ENCODE measurements around the gene RBPJ. TPM values are rescaled to one million over a fixed set of nuclear protein-coding genes. Genes with fewer than 3 reads are reported as not detected.

Gene RBPJ
- 10 to 100 TPM; 32.6 to 53.2 TPM for total RNA-seq
- long read RNA-seq, full-length matches to known transcripts = 14 of 31 reads
- long read RNA-seq, partial matches to known transcripts = 5 of 31 reads
- long read RNA-seq, other reads (novel, unspliced or antisense) = 12 of 31 reads

DNA sequence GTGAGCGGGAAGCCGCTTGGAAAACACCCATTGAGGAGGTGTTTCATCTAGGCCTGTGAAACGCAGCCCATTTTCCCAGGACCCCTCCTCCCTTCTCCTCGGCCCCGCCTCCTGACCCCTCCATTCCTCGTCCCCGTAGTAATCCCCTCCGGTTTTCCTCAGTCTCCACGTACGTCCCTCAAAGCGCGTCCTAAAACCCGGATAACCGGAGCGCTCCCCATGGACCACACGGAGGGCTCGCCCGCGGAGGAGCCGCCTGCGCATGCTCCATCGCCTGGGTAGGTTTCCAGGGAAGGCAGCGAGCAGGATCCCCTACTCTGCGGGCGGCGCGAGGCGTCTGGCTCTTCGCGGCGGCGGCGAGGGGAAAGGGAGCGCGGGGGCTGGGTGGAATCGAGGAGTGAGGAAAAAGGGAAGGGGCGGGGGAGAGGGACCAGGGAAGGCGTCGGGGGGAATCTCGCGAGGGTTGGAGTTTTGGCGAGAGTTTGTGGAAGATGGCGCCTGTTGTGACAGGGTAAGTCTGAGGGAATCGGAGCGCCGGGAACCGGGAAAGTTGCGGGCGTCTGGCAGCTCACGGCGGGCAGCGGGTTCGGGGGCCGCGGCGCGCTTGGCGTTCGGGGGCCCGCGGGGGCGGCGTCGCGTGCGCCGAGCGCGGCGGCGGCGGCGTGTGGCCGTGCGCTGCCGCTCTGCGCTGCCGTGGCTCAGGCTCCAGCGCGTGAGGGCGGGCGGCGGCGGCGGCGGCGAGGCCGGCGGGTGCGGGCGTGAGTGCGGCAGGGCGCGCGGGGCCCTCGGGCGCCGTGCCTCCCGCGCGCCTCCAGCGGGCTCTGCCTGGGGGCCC is at the start of gene RBPJ:
Gene RBPJ, plus strand, starts transcription at position 477 of the 835 bp plus-strand sequence. Its CDS starts 15 bp downstream, at position 492.
- DNase-seq (peak; percentile 92), ATAC-seq (peak; percentile 68)
- intact Hi-C loops (cut with DNase I, micrococcal nuclease) = loop anchor here in 1 of 2 donors (10.0 kb wide), 1 partner anchor 296 kb away; no protein-coding TSS in a partner anchor

DNA sequence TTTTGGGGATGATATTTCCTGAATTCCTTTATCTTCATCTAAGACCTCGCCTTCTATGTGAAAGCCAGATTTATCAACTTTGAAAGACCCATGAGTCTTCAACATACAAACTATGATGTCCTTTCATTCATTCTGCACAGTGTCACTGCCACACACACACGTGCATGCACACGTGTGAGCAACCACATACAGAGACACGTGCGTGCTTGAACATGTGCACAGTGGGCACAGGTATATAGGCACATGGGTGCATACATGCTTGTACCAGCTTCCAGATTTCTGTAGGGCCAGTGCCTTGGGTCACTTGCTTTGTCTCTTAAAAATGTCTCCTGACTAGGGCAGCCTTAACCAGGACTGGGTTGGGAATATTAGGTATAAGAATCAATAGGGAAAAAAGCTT is 49.1 kb upstream of the RBPJ start:
- intact Hi-C loops (cut with DNase I, micrococcal nuclease) = no loop called here
- DNase-seq (no peak), ATAC-seq (no peak)

DNA sequence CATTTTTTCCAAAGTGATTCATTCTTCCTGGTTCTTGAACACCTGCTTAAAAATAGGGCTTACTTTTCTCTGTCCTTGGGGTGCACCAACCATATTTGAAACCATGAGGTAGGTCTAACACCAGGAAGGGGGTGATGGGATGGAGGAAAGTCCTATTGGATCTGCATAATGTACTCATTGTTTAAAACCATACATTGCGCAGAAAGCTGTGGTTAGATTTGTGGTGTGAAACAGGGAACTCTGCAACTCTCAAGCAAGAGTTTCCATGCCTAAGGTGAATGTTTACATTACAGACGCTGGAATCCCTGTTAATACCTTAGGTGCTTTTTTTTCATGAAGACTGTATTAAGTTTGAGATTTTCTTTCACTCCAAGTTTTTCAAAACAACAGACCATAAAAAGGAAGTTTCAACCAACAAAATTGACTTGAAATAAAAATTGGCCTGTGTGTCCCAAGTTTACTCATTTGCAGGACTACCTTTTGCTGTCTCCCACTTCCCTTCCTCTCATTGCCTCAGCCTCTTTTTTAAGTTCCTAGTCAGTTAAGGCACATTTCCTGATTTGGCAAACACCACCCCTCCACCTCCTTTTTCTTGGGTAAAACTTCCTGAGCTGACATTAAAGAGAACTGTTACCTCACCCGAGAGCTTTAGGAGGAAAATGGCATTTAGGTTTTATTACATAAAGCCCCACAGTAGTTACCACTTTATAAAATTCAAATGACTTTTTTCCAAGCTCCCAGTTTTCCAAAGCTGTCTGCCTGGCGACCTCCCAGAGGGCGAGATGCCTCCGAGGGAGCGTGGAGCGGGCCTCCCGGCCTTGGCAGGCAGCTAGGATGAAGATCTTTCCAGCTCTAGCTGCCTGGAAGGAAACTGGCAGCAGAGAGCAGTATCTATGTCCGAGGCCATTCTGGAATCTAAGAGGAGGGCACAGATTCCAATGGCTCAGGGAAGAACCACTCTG is 47.9 kb upstream of the RBPJ start:
- DNase-seq (no peak), ATAC-seq (no peak)
- intact Hi-C loops (cut with DNase I, micrococcal nuclease) = no loop called here

DNA sequence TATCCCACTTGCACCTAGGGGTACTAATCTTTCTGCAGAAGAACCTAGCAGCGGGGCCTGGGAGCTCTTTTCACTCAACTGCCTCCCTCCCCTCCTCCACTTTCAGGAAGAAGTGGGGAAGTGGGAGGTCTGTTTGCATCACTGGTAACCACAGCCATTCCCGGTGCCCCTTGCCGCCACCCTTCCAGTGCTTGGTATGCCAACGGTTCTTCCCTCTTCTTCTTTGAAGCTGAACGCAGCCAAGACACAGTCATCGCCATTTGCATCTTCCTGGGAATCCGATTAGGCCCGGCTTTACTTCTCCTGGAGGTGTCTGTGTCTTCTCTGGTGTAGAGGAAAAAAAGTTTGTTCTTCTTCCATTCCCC is 47.2 kb upstream of the RBPJ start:
- DNase-seq (peak in 1 of 2 donors; percentile 28), ATAC-seq (no peak)

DNA sequence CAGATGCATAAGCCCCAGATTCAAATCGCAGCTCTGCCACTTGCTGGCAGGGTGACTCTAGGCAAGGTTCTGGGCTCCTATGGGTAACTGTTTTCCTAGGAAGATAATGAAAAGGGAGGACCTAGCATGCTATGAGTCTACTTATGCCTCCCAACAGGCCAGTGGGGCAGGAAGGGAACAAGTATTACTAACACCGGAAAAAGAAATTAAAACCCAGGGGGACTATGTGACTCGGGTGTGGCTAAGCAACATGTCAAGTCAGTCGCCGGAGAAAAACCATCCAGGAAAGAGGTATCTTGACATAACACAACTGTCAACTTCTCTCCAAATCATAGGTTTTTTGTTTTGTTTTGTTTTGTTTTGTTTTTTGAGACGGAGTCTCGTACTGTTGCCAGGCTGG is 45.5 kb upstream of the RBPJ start:
- no peak for ATAC-seq
- DNase-seq = no peak
- intact Hi-C loops (cut with DNase I, micrococcal nuclease) = no loop called here

More for the DNA sequence above, 47.2 kb upstream of the RBPJ start:
- intact Hi-C loops (cut with DNase I, micrococcal nuclease) = no loop called here

DNA sequence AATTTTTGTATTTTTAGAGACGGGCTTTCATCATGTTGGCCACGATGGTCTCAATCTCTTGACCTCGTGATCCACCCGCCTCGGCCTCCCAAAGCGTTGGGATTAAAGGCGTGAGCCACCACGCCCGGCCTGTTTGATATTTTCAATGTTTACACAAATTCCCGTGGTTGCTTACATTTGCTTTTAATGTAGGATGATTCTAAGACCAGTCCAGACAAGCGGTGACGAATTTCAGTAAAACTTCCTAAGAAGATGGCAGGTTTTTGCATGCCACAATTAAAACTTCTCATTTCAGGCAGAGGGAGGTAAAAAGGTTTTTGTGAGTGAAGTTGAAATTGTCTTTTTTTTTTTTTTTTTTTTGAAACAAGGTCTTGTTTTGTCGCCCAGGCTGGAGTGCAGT is 41.4 kb upstream of the RBPJ start:
- no peak for ATAC-seq
- intact Hi-C loops (cut with DNase I, micrococcal nuclease) = no loop called here
- DNase-seq = no peak

DNA sequence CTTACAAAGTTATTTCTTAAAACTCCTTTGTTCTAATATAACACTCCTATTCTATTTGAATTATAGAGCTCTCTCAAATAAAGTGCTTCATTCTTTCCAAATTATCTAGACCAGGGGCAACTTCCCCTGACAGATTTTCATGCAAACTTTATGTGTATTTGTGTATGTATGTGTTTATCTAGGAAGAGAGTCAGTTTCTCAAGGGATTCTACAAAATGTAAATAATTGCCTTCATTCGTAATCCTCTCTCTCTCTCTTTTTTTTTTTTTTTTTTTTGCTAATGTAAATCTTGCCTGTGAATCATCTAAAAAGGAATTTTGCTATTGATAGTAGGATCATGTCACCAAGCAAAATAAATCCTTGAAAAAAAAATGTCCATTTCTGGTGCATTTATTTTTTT is 38.9 kb upstream of the RBPJ start:
- intact Hi-C loops (cut with DNase I, micrococcal nuclease) = no loop called here
- ATAC-seq (no peak), DNase-seq (no peak)

DNA sequence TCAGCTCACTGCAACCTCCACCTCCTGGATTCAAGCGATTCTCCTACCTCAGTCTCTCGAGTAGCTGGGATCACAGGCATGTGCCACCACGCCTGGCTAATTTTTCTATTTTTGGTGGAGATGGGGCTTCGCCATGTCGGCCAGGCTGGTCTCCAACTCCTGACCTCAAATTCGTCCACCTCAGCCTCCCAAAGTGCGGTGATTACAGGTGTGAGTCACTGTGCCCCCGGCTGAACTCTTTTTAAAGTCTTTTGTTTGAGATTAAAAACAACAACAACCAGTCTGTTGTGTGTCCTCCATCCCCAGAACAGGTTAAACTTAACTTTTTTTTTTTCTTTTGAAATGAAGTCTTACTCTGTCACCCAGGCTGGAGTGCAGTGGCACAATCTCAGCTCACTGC is 36.3 kb upstream of the RBPJ start:
- no peak for ATAC-seq
- intact Hi-C loops (cut with DNase I, micrococcal nuclease) = no loop called here
- DNase-seq = no peak

DNA sequence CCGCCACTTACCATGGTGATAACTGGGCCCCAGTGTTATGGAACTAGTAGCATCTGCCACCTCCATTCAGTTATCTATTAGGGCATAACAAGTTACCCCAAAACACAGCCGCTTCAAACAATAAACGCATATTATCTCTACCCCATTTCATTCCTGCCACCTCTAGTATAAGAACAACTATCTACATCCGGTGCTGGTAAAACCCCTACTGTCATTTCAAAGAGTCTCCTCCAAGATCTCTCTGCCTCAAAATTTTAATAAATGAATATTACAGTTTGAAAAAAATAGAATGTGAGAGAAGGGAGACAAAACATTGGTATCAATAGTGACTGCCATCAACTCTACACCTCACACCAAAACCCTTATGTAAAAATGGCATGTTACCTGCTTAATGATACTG is 35.5 kb upstream of the RBPJ start:
- intact Hi-C loops (cut with DNase I, micrococcal nuclease) = no loop called here
- DNase-seq = no peak
- ATAC-seq = no peak

DNA sequence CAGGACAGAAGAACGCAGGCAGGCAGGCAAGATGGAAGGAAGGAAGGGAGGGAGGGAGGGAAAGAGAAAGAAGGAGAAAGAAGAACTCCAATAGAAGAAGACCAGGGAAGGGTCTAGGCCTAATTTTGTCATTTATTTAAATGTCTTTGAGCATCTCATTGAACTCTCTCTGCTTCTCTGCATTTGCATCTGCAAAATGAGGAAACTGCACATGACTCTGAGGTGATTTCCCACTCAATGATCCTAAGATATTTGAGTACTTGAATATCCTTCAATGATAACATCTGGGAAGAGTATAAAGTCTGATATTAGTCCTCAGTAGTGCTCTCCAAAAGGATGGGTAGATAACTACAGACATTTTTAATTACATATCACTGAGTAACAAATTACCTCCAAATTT is 33.1 kb upstream of the RBPJ start:
- DNase-seq (no peak), ATAC-seq (no peak)
- intact Hi-C loops (cut with DNase I, micrococcal nuclease) = no loop called here

DNA sequence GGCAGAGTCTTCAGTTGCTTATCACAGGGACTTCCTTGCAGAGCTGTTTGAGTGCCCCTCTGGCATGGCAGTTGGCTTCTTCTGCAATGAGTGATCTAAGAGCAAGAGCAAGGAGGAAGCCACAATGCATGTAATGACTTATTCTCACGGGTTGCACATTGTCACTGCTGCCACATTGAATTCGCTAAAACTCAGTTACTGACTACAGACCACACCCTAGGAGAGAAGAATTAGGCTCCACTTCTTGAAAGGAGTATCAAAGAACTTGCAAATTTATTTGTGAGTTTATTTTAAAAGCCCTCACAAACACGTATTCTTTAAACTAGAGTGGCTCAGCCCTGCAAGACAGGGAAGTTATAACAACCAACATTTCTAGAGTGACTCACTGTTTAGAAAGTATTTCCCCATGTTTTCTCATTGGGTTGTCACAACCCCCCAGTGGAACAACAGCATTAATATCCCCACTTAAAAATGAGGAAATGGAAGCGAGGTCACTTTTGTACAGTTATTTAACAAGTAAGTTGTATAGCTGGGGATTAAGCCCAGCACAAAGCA is 32.4 kb upstream of the RBPJ start:
- ATAC-seq (no peak), DNase-seq (no peak)
- intact Hi-C loops (cut with DNase I, micrococcal nuclease) = no loop called here

DNA sequence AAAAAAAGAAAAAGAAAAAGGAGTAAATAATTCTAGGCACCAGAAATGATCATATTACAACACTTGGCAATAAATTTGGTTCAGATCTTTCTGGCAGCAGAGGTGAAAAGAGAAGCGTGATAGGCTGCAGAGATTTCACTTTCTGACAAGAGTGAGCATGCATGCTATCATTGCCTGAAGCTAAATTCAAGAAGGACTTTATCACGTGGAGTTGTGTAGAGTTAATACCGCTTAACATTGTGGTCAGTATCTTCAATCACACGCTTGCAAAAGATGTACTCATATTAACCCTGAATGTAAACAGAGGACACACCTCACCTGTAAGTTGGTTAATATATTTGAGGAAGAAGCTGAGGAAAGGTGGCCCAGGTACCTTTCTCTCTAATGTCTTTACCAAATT is 31.4 kb upstream of the RBPJ start:
- ATAC-seq (no peak), DNase-seq (no peak)
- intact Hi-C loops (cut with DNase I, micrococcal nuclease) = no loop called here

DNA sequence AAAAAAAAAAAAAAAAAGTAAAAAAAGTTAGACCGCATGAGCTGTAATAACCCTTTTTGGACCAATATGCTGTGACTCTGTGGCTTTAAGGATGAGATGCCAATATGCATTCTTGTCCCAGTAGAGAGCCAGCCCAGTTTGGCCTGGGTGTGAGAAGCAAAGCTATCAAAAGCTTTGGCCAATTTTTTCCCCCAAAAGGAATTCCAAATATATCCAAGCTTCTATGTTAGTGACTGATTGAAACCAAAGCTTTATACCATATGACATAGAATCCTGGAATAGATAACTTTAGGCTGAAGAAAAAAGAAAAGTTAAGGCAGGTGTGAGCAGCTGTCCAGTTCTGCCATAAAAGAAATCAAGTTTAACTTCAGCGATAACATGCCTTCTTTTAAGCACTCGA is 30.5 kb upstream of the RBPJ start:
- ATAC-seq = no peak
- intact Hi-C loops (cut with DNase I, micrococcal nuclease) = no loop called here
- DNase-seq = no peak

DNA sequence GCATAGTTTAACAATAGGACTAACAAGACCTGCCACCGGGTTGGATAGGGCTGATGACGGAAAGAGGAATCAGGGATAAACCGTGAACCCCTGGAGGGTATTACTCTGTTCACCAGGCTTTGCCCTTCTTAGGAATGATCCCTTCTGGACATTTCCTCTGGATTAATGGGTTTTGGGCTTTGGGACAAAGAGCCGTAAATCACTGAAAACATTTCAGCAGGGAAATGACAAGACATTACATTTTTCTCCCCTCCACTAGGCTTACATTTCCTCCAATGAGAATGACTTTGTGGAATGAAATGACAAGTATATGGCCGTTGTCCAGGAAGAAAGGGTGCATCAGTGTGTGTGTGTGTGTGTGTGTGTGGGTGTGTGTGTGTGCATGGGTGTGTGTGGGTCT is 25.9 kb upstream of the RBPJ start:
- ATAC-seq (no peak), DNase-seq (no peak)
- intact Hi-C loops (cut with DNase I, micrococcal nuclease) = no loop called here

DNA sequence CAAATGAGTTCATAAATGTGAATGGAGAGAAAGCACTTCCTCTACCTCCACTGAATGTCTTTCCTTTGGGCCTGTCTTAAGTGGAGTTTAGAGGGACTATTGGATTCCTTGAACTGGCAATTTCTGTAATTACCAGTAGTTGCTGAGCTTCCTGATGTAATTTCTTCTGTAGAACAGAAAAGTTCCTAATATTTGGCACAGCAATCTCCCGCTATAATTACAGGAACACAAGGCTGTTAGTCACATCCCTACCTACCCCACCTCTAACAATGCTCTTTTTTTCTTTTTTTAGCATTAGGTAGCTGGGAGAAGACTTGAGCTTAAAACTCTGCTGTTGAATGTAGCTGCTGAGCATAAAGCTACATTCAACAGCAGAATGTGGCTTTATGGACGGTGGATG is 24.8 kb upstream of the RBPJ start:
- intact Hi-C loops (cut with DNase I, micrococcal nuclease) = no loop called here
- DNase-seq = no peak
- no peak for ATAC-seq

DNA sequence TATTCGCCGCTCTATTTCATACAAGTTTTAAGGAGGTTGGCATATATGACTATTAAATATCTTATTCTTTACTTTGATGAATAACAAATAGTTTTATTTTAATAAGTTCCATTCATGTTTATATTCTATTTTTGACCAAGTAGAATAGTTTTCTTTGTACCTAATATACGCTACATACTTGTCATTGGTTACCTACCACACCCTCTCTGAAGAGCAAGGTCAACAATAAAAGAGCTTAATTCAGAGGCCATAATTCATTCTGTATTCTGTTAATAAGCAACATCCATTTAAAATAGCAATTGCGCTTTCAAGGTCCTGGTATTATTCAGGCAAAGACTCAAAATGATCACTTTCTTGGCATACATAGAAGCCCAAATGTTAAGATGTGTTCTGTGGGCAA is 24.3 kb upstream of the RBPJ start:
- intact Hi-C loops (cut with DNase I, micrococcal nuclease) = no loop called here
- DNase-seq = no peak
- no peak for ATAC-seq

DNA sequence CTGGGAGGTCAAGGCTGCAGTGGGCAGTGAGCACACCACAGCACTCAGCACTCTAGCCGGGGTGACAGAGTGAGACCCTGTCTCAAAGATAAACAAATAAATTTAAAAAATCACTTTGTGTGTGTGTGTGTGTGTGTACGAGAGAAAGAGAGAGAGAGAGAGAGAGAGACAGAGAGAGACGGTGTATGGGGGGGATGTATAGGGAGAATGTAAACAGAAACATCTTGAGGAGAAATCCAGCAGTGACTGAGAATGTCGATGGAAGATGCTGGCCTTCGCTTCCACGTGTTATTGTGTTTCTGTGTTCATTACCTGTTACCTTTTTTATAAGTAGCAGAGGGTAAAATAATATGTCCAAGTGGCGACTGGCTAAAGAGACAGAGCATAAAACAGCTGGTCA is 23.6 kb upstream of the RBPJ start:
- no peak for ATAC-seq
- intact Hi-C loops (cut with DNase I, micrococcal nuclease) = no loop called here
- DNase-seq = no peak

DNA sequence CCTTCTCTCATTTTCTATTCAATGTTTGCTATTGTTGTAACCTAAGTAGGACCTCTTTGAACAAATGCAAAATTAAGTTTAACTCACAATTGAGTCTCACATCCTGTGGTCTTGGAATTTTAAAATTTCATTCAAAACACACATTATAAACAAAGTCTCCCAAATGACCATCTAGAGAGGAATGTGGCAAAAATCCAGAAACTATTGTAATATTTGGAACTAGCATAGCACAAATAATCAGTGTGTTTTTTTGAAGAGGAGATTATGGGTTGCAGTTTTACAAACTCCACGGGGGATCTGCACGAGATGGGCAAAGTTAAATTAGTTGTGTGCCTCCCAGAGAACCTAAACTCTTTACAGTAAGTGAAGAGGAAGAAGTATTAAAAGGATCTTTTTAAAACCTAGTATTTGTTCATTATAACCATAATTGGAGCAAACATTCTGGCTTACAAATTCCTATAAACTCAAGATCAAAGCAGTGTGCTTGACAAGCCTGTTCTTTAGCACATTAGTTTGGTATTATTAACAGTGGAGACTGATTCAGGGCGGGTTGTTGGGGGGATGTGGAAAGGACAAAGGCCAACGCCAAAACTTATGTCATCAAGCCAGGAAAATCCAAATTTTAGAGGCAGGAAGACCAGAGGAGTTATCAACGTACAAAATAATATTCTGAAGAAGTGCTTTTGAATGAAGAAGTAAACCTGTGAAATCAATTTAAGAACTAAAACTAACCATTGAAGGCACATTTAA is 22.4 kb upstream of the RBPJ start:
- DNase-seq (no peak), ATAC-seq (no peak)
- intact Hi-C loops (cut with DNase I, micrococcal nuclease) = no loop called here

Data from left colon (tissue), 2 donors.